NCI-H1694 (cell line): ENCODE results near the gene AMTN.
"Not testable (repeated sequence)": the region's sequence is repeated elsewhere in the genome, so short reads cannot be mapped to it uniquely, and the experiment has no call there.

Experiments
- DNase-seq: peaks from one replicate; lab custom pipeline; 2025; lab: John Stamatoyannopoulos, UW

AMTN gene

DNA sequence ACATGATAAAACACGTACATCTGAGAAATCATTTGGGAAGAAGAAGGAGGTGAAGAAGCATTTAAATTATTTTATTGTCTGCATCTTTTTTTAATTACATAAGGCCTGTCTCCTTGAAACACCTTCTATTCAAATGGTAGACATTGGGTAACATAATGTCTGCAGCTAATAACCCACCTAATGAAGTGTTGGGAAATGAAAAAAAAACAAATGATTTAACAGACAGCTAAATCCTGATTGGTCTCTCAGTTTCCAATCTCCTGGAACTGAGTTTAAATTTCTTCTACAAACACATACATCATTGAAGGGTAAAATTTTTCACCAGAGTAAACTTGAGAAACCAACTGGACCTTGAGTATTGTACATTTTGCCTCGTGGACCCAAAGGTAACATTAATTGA, at the start of gene AMTN:
AMTN (plus strand) TSS at position 301 of the 400 bp plus-strand sequence. CDS start 209 bp downstream, outside the sequence.
- DNase-seq, result no peak

- no peak for DNase-seq
These were observed 46.5 kb upstream of the AMTN start, which contains the start of gene MUC7 for GRCh38 chr4:70471897-70472296. TSS of gene MUC7 (plus strand) at chr4:70472197. CDS start at chr4:70474022, 1,825 bp downstream.

DNA sequence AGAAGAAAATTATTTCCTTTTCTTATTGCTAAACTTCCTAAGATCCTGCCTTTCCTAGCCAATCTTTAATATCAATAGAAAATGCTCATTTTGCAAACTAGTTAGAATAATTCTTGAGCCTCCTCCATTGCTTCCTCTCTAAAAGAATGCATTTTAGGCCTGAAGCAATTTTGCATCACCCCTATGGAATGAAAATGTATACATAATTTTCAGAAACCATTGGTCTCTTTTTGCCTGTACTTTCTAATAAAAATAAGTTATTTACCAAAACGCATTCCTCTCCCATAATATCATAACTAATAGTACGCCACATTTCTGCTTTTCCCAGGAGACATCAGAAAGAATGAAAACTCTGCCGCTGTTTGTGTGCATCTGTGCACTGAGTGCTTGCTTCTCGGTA, 44.7 kb upstream of the AMTN start:
- DNase-seq, result no peak

DNA sequence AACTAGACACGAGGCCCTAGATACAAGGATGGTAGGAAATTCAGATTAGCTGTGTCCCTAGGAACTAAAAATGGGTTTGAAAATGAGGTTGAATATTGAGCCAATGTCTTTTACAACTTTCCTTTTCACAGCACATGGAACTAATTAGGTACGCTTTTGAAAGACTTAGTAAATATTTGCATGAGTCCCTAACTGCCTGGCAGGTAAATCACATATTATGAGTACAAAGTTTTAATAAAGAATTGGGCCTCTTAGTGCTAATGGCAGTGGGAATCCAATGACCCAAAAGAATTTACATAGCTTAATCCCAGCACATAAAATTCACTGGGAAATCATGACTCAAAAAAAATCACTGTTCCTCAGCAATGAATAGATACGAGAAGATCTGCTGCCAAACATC, 29.6 kb upstream of the AMTN start:
- DNase-seq, result no peak

DNA sequence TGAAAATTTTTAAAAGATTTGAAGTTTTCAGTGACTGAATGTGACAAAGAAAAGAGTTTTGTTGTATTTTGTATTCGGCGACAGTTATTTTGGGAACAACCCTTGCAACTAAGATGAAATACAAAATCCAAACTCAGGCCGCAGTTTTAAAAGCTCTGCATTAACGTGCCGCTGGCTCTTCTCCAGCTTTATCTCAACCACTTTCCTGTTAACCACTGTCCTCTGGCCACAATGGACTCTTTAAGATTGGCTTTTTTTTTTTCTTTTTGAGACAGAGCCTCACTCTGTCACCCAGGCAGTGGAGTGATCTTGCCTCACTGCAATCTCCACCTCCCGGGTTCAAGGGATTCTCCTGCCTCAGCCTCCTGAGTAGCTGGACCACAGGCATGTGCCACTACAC, 22.1 kb upstream of the AMTN start:
- DNase-seq, result no peak

GRCh38 chr4:70501838-70502237, 16.5 kb upstream of the AMTN start:
- DNase-seq, result not testable (repeated sequence)

- DNase-seq, result no peak
These were observed 13.6 kb upstream of the AMTN start for GRCh38 chr4:70504733-70505132.

GRCh38 chr4:70505151-70505748, 13.1 kb upstream of the AMTN start:
- peak; percentile 23 for DNase-seq

GRCh38 chr4:70508801-70509200, 9.6 kb upstream of the AMTN start:
- DNase-seq, result no peak

DNA sequence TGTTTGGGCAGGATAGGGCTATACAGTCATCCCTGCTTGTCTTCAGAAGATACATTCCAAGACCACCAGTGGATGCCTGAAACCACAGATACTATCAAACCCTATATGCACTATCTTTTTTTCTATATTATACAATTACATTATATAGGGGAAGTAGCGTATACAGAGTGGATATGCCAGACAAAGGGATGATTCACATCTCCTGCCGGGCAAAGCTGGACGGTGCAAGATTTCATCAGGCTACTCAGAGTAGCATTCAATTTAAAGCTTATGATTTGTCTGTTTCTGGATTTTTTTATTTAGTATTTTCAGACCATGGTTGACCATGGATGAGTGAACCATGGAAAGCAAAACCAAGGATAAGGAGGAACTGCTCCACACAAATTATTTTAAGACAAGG, 7.0 kb upstream of the AMTN start:
- DNase-seq, result no peak

- no peak for DNase-seq
These were observed 2.8 kb upstream of the AMTN start for GRCh38 chr4:70515367-70516250.

- no peak for DNase-seq
These were observed 347 bp downstream of the AMTN start for GRCh38 chr4:70518716-70519115.

DNA sequence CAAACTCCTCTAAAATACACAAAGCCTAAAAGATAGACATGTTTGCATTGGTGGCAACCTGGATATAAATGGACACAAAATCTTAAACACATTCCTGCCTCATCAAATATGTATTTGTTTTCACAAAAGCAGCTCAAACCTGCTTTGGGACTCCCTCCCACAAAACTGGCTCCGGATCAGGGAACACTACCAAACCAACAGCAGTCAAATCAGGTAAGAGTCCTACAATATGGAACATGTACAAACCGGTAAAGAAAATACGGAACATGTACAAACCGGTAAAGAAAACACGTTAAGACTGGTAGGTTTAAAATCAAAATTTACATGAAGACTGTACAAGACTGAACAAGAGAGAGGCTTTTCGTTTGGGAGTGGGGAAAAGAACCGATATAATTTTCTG, 4.3 kb downstream of the AMTN start:
- DNase-seq, result no peak

GRCh38 chr4:70530997-70531396, 12.6 kb downstream of the AMTN start:
- DNase-seq, result no peak

DNA sequence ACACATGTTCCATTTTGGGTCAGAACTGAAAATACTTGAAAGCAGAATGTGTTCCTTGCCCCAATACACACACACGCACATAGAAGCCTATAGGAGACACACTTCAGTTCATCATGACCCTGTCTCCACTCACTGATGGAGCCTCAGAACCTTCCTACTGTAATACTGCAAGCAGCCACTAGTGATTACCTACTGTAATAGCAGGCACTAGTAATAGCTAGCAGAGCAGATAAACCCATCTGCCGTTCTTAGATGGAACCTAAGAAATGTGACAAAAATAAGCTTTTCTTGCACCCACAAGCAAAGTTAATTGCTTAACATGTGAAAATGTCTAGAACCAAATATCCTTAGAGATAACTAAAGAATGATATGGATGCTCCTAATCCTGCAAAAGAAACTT, 13.6 kb downstream of the AMTN start:
- no peak for DNase-seq

- no peak for DNase-seq
These were observed 14.8 kb downstream of the AMTN start for GRCh38 chr4:70533211-70533610.

DNA sequence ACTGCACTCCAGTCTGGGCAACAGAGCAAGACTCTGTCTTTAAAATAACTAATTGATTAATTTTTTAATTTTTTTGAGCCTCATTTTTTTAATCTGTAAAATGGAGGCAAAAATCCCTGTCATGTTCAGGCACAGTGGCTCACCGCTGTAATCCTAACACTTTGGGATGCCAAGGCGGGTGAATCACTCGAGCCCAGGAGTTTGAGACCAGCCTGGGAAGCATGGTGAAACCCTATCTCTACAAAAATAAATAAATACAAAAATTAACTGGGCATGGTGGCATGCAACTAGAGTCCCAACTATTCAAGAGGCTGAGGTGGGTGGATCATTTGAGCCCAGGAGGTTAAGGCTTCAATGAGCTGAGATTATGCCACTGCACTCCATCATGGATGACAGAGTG, 15.4 kb downstream of the AMTN start:
- DNase-seq, result no peak

DNA sequence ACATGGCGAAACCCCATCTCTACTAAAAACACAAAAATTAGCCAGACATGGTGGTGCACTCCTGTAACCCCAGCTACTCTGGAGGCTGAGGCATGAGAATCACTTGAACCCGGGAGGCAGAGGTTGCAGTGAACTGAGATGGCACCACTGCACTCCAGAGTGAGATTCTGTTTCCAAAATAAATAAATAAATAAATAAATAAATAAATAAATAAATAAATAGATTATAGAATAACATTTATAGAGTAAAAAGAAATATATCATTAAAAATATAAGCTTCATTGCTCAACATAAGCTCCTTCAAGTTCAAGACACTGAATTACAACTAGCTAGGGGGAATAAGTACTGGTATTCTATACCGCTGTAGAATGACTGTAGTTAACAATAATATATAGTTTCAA, 16.5 kb downstream of the AMTN start:
- not testable (repeated sequence) for DNase-seq

DNA sequence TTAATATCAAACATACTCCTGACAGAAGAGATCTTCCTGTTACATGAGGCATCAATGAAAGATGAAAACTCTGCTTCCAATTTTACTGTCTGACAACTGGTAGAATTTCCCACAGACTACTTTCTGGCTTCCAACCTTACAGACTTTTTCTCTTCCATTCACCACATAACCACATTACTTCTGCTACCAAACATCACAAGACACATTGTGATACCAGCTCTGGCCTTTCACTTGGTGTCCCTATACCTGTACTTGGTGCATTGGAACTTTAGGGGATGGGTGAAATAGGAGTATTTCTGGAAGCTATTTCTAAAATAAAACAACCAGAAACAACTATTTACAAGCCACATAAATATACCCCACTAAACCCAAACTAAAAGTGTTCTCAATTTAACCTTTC, 20.5 kb downstream of the AMTN start:
- no peak for DNase-seq

DNA sequence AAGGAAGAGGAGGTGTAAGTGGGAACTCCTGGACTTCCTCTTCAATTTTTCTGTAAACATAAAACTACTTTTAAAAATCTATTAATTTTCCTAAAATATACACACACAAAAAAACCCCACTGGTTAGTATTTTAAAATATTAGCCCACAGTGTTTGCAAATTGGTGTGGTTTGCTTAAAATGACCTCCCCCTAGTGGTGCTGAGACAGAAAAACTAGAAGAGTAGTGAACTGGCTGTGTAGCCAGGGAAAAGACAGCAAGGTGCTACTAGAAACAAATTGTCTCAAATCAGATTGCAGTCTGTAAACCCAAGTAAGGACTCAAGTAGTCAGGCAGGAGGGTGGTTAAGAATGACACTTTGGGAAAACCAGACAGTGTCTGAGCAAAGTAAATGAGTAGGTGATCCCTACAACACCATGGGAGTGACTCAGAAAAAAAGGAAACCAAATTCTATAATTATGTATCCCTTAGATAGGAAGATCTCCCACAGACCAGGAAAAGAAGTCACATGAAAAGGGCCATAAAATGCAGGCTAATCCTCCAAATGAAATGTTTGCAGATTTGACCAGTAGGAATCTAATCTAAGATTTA, 26.0 kb downstream of the AMTN start:
- no peak for DNase-seq

- no peak for DNase-seq
These were observed 38.5 kb downstream of the AMTN start for GRCh38 chr4:70556856-70557255.

DNA sequence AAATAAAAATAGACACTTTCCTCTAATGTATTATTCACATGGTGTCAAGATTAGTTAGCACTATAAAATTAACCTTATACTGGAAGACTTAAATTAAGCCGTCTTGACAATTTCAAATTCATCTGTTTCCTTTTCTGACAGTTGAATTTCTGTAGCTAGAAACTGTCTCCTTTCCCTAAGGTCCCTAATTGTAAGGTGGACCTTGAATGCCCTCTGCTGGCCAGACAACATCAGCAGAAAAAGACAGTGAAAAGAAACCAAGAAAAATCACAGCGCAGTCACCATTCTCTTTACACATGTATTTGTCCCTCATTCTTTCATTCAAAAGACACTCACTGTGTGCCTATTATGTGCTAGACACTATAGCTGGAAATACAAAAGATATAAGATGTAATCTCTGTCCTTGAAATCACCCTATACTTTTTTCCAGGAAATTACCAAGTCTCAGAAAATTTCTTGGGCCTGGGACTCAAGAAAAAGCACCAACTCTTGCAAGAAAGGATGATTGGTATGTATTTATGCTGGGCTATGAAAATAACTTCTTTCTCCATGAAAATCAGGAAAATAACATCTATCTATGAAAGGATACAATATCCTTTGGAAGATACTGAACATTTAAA, 41.0 kb downstream of the AMTN start:
- DNase-seq, result peak; percentile 15

- no peak for DNase-seq
These were observed 41.6 kb downstream of the AMTN start for GRCh38 chr4:70559924-70560323.
